ENCODE data around the gene CRELD2.

The CRELD2 gene, protein sequence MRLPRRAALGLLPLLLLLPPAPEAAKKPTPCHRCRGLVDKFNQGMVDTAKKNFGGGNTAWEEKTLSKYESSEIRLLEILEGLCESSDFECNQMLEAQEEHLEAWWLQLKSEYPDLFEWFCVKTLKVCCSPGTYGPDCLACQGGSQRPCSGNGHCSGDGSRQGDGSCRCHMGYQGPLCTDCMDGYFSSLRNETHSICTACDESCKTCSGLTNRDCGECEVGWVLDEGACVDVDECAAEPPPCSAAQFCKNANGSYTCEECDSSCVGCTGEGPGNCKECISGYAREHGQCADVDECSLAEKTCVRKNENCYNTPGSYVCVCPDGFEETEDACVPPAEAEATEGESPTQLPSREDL

GRCh38 chr22:49917974-49918910 lies at the start of gene CRELD2, which contains the start of gene ALG12:
Gene CRELD2, plus strand, starts transcription at chr22:49918634. Its CDS starts 136 bp downstream, at chr22:49918770.
Gene ALG12, minus strand, starts transcription at chr22:49918438. Its CDS starts 4,673 bp downstream, at chr22:49913765.
- peak; percentile 97 for DNase-seq

DNA sequence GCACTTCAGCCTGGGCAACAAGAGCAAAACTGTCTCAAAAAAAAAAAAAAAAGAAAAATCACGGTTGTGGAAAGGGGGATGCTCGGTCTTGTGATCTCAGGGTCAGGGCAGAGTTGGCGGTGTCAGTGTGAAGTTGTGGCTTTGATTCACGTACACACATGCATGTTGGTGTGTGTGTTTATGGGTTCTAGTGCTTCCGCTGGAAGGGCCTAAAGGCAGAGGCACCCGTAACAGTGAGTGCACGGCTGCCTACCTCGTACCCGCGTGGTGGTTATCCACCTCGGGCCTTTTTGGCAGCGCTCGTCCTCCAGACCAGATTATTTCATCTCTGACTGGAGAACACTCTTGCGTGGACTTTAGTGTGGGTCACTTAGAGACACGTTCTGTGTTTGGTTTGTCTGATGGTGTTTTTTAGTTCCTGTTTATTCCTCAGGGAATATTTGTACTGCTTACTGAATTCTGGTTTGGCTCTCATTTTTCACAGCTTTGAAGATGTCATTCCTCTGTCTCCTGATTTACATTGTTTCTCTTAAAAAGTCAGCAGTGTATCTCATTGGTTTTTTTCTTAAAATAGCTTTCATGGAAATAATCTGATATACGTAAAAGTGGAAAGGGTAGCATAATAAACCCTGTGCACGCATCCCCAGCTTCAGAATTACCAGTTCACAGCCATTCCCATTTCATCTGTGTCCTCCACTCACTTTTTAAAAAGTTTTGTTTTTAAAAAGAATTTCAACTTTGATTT lies 49.2 kb upstream of the CRELD2 start:
- DNase-seq = no peak

GRCh38 chr22:49869845-49870712 lies 48.4 kb upstream of the CRELD2 start:
- DNase-seq = no peak

GRCh38 chr22:49871482-49871881 lies 47.0 kb upstream of the CRELD2 start:
- DNase-seq = no peak

GRCh38 chr22:49872347-49872746 lies 46.1 kb upstream of the CRELD2 start:
- no peak for DNase-seq

- DNase-seq = no peak
Measured at GRCh38 chr22:49873228-49873940, 45.0 kb upstream of the CRELD2 start.

GRCh38 chr22:49877642-49878041 lies 40.8 kb upstream of the CRELD2 start:
- DNase-seq = no peak

GRCh38 chr22:49878206-49878605 lies 40.2 kb upstream of the CRELD2 start:
- DNase-seq = no peak

GRCh38 chr22:49879871-49880270 lies 38.6 kb upstream of the CRELD2 start:
- no peak for DNase-seq

DNA sequence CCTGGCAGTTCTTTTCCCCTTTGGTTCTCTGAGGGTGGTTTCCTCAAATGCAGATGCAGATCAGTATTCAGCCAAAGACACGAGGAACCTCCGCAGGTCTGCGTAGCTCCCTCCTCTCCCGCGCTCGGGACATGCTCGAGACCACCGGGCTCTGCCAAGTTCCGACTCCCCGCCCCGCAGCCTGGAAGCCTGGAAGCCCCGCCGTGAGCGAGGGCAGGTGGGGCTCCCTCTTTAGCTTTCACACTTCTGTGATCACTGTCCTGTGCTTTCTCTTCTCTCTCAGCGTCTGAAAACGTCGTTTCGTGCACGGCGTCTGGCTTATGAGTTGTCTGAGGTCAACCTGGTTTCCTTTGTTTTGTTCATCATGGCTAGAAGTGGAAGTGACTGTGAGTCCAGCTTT lies 38.2 kb upstream of the CRELD2 start:
- DNase-seq = no peak

DNA sequence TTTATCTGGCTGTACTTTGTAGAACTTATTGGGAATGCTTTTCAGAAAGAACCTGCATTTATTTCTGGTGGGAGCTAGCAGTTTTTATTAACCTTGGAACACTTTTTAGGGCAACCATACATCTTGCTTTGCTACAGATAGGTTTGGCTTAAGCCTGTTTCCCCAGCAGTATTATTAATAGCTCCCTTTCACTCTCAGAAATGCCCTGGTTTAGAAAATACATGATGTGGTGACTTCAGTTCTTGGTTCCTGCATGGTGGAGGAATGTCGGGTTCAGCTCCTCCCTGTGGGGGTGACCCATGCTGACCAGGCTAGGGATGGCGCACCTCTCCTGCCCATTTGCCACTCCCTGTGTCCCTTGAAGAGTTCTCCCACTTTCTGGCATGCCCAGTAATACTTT lies 36.6 kb upstream of the CRELD2 start:
- no peak for DNase-seq

- DNase-seq = no peak
Measured at GRCh38 chr22:49882519-49883293, 35.7 kb upstream of the CRELD2 start.

DNA sequence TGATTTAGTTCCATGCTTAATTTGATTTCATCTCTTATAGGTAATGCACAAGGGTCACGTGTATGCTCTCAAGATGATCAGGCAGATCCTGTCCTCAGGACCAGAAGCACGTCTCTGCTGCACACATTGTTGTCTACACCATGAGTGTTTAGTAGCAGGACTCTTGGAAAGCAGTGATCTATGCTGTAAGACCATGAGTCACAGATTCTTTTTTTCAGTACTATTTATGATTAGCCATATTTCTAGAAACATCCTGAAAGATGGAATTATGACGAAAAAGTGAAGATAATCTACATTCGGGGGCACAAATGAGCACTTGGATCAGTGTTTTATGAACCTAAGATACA lies 35.2 kb upstream of the CRELD2 start:
- no peak for DNase-seq

GRCh38 chr22:49884075-49884474 lies 34.4 kb upstream of the CRELD2 start:
- DNase-seq = no peak

GRCh38 chr22:49884503-49885260 lies 33.8 kb upstream of the CRELD2 start:
- no peak for DNase-seq

DNA sequence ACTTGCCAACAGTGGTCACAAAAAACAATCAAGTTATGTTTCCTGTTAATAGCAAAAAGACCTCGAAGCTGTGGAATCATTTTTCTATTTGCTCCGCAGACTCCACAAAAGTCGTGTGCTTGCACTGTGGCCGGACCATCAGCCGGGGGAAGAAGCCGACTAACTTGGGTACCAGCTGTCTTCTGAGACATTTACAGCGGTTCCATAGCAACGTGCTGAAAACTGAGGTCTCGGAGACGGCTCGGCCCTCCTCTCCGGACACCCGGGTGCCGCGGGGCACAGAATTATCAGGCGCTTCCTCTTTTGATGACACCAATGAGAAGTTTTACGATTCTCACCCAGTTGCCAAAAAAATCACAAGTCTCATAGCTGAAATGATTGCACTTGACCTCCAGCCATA lies 33.2 kb upstream of the CRELD2 start:
- no peak for DNase-seq

GRCh38 chr22:49885881-49886280 lies 32.6 kb upstream of the CRELD2 start:
- no peak for DNase-seq

- DNase-seq = no peak
Measured at GRCh38 chr22:49886346-49887063, 31.9 kb upstream of the CRELD2 start.

- DNase-seq = no peak
Measured at GRCh38 chr22:49887064-49887451, 31.4 kb upstream of the CRELD2 start.

Measured in HCEC 1CT (cell line).